Activated T-cell treated with anti-CD3 and anti-CD28 coated beads for 4 hours (primary cell): ENCODE data around the gene ZNF841.
"Not testable (repeated sequence)": the region's sequence is repeated elsewhere in the genome, so short reads cannot be mapped to it uniquely, and the experiment has no call there.

ENCODE experiments used
- DNase-seq: peaks from one replicate; pipeline ENCODE4 v3.0.0-alpha.2; 2020

The ZNF841 gene

GRCh38 chr19:52095172-52096014, at the start of gene ZNF841:
Gene ZNF841 (minus strand): TSS chr19:52095765. CDS start chr19:52084801, 10,964 bp downstream.
- peak; percentile 87 for DNase-seq

- DNase-seq, result no peak
Observed at GRCh38 chr19:52142001-52142595, 46.5 kb upstream of the ZNF841 start.

GRCh38 chr19:52141203-52141602, 45.6 kb upstream of the ZNF841 start:
- DNase-seq, result no peak

- DNase-seq, result peak; percentile 97
Observed at GRCh38 chr19:52140032-52140710, 44.6 kb upstream of the ZNF841 start.

- DNase-seq, result peak; percentile 70
Observed at GRCh38 chr19:52139252-52140031, 43.9 kb upstream of the ZNF841 start, which contains the start of gene ZNF616. Gene ZNF616 (minus strand): TSS chr19:52139938. CDS start chr19:52130512, 9,426 bp downstream.

- DNase-seq, result no peak
Observed at GRCh38 chr19:52138983-52139251, 43.4 kb upstream of the ZNF841 start.

- DNase-seq, result peak; percentile 8
Observed at GRCh38 chr19:52138278-52138982, 42.9 kb upstream of the ZNF841 start.

- no peak for DNase-seq
Observed at GRCh38 chr19:52120286-52120685, 24.7 kb upstream of the ZNF841 start.

GRCh38 chr19:52115526-52116053, 20.0 kb upstream of the ZNF841 start:
- no peak for DNase-seq

GRCh38 chr19:52114691-52115090, 19.1 kb upstream of the ZNF841 start:
- DNase-seq, result no peak

GRCh38 chr19:52112624-52113023, 17.1 kb upstream of the ZNF841 start:
- no peak for DNase-seq

GRCh38 chr19:52110780-52111179, 15.2 kb upstream of the ZNF841 start:
- DNase-seq, result no peak

- DNase-seq, result no peak
Observed at GRCh38 chr19:52102782-52103181, 7.2 kb upstream of the ZNF841 start.

- no peak for DNase-seq
Observed at GRCh38 chr19:52101866-52102562, 6.4 kb upstream of the ZNF841 start.

GRCh38 chr19:52099497-52100138, 4.1 kb upstream of the ZNF841 start:
- no peak for DNase-seq

GRCh38 chr19:52096416-52096815, 851 bp upstream of the ZNF841 start:
- not testable (repeated sequence) for DNase-seq

GRCh38 chr19:52094526-52095130, 937 bp downstream of the ZNF841 start:
- DNase-seq, result no peak

GRCh38 chr19:52086481-52086880, 9.1 kb downstream of the ZNF841 start:
- DNase-seq, result no peak

- DNase-seq, result no peak
Observed at GRCh38 chr19:52070496-52070895, 25.1 kb downstream of the ZNF841 start.

GRCh38 chr19:52069653-52070052, 25.9 kb downstream of the ZNF841 start:
- no peak for DNase-seq
